Measurements from ENCODE around the gene LHPP.

- TF ChIP-seq, protein P1, sequence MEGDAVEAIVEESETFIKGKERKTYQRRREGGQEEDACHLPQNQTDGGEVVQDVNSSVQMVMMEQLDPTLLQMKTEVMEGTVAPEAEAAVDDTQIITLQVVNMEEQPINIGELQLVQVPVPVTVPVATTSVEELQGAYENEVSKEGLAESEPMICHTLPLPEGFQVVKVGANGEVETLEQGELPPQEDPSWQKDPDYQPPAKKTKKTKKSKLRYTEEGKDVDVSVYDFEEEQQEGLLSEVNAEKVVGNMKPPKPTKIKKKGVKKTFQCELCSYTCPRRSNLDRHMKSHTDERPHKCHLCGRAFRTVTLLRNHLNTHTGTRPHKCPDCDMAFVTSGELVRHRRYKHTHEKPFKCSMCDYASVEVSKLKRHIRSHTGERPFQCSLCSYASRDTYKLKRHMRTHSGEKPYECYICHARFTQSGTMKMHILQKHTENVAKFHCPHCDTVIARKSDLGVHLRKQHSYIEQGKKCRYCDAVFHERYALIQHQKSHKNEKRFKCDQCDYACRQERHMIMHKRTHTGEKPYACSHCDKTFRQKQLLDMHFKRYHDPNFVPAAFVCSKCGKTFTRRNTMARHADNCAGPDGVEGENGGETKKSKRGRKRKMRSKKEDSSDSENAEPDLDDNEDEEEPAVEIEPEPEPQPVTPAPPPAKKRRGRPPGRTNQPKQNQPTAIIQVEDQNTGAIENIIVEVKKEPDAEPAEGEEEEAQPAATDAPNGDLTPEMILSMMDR (IDR thresholded peaks at IDR 0.05 in 8 of 11, conservative IDR thresholded peaks at IDR 0.05 in 3 of 11): no peak
- TF ChIP-seq POLR2A (IDR thresholded peaks at IDR 0.05): no peak
- TF ChIP-seq POLR2AphosphoS5 (IDR thresholded peaks at IDR 0.05): no peak
Measured at GRCh38 chr10:124639206-124639605, 177.6 kb downstream of the LHPP start.

Measured in spleen (tissue), 7 donors.